ENCODE results near the gene UBN1. TPM values are rescaled to one million over a fixed set of nuclear protein-coding genes. Genes with fewer than 3 reads are reported as not detected.

UBN1 gene
- total and polyA plus RNA-seq, 10 of the 15 experiments (the other 5 are each of a cell fraction or from before 2014, with no cell fraction given): 2.1 to 32.5 (median 13.9) TPM

GRCh38 chr16:4847774-4848587 lies 700 bp downstream of the UBN1 start:
- no peaks in the 10 kb centered on the region for H3K9me3 ChIP-seq (replicated peaks; ENCODE audit: control insufficient read depth, insufficient read depth, low read length)
- no peaks in the 10 kb centered on the region for H3K4me1 ChIP-seq (ENCODE audit: control insufficient read depth, insufficient read depth, low read length)
- peaks cover 67% of the 10 kb centered on the region for H3K79me2 ChIP-seq (ENCODE audit: control insufficient read depth, insufficient read depth, low read length)
- 1% methylated on average over 82 of the region's 83 CpGs for WGBS (ENCODE audit: insufficient coverage, insufficient replicate concordance, low lambda C conversion rate, missing lambda C conversion rate)
- POLR2A ChIA-PET: no interaction called here
- RAD21 ChIA-PET (ENCODE audit: unreplicated experiment): interaction anchor here (0.5 to 1.7 kb wide), 3 partner anchors 17 to 113 kb away, joined by 3 to 8 read pairs (median 3); partner anchors contain the start of genes ANKS3 and DNAAF8
- H4K20me1 ChIP-seq (ENCODE audit: control insufficient read depth, insufficient read depth): no peaks in the 10 kb centered on the region
- peak overlapping the region; percentile 87 for H3K9ac ChIP-seq (ENCODE audit: control insufficient read depth, insufficient read depth, low read length)
- H3K27me3 ChIP-seq (replicated peaks in 1 of 2; ENCODE audit: control insufficient read depth in 2 of 2, insufficient read depth in 2 of 2, low read length in 1 of 2): no peaks in the 10 kb centered on the region
- intact Hi-C loops (cut with micrococcal nuclease; ENCODE audit: unreplicated experiment): loop anchor here (2.0 to 10.0 kb wide), 3 partner anchors 79 to 247 kb away; partner anchors contain the start of genes EEF2KMT and SEC14L5
- H3K27ac ChIP-seq (ENCODE audit: control insufficient read depth, insufficient read depth): peak overlapping the region; percentile 85
- peak overlapping the region; percentile 85 for H3K4me2 ChIP-seq (ENCODE audit: control insufficient read depth, insufficient read depth)
- peak overlapping the region; percentile 91 for H3K4me3 ChIP-seq
- ATAC-seq: peak; percentile 31
- H3K36me3 ChIP-seq (ENCODE audit: control insufficient read depth in 2 of 2, insufficient read depth in 2 of 2, low read length in 1 of 2): peaks cover 2 to 13% of the 10 kb centered on the region in 2 experiments; a peak in 3 of 4 replicates
- in situ Hi-C loops (cut with MboI): loop anchor here (10.0 kb wide), 1 partner anchor 237 kb away; no protein-coding TSS in a partner anchor
- CTCF ChIA-PET: no interaction called here
- no peak for FAIRE-seq
- BruUV-seq (replicated peaks): no TSS peak
- DNase-seq (ENCODE audit: low read depth, low spot score): no peak
- SMC1A ChIA-PET (ENCODE audit: uncharacterized antibody, unreplicated experiment): interaction anchor here (0.6 kb wide), 1 partner anchor 250 kb away, joined by 3 read pairs; the partner anchor contains the start of gene EEF2KMT
- H2AFZ ChIP-seq (ENCODE audit: control insufficient read depth, low read depth, low read length): peak overlapping the region; percentile 78
- TF ChIP-seq ZNF207 (IDR thresholded peaks at IDR 0.05; ENCODE audit: borderline replicate concordance) (peak; percentile 25; the same call in 1 of the 2 replicates), KDM1A (IDR thresholded peaks at IDR 0.05; ENCODE audit: borderline replicate concordance) (no peak), ATF3 (IDR thresholded peaks at IDR 0.05; ENCODE audit: borderline replicate concordance, extremely low read depth, low read depth, low read length) (no peak), IKZF1 (conservative IDR thresholded peaks at IDR 0.05) (peak; percentile 82), EZH2 (IDR thresholded peaks at IDR 0.05; ENCODE audit: borderline replicate concordance, control insufficient read depth, low read depth, low read length) (no peak), CBX5 (IDR thresholded peaks at IDR 0.05; ENCODE audit: low read depth) (no peak), NFXL1 (IDR thresholded peaks at IDR 0.05; ENCODE audit: borderline replicate concordance) (no peak), CBFB (IDR thresholded peaks at IDR 0.05; ENCODE audit: low read depth) (no peak), WRNIP1 (IDR thresholded peaks at IDR 0.05; ENCODE audit: borderline replicate concordance, low read depth, low read length) (no peak), KLF5 (IDR thresholded peaks at IDR 0.05; ENCODE audit: partially characterized antibody) (no peak), SRF (IDR thresholded peaks at IDR 0.05; ENCODE audit: low read depth in 2 of 2, low read length in 2 of 2) (no peak), ELK1 (IDR thresholded peaks at IDR 0.05; ENCODE audit: low read depth, low read length) (no peak), HDAC2 (IDR thresholded peaks at IDR 0.05) (0 out of 2 replicates have a peak, but pooled peaks have one; percentile 28), FOXK2 (IDR thresholded peaks at IDR 0.05) (no peak), ZBTB4 (CRISPR knock-in tag; IDR thresholded peaks at IDR 0.05) (no peak), YY1 (IDR thresholded peaks at IDR 0.05; ENCODE audit: low read depth, low read length) (no peak), POLR2A (IDR thresholded peaks at IDR 0.05; ENCODE audit: low read depth, low read length) (no peak), IRF3 (IDR thresholded peaks at IDR 0.05) (no peak)
